Mammary epithelial cell (primary cell): Measurements from ENCODE around the gene CRYZL1.

ENCODE experiments used
- CTCF ChIP-seq, 2 donors: IDR thresholded peaks in 1 of 2; conservative IDR thresholded peaks in 1 of 2; 2 replicates each; pipeline ENCODE4 v1.5.1; 2011 to 2012; ENCODE audit warnings: inconsistent platforms in 2 of 2, low read length in 2 of 2, mild to moderate bottlenecking in 2 of 2, control low read depth in 1 of 2, low read depth in 1 of 2; ENCODE audit not compliant: insufficient read depth in 1 of 2; ENCODE audit errors: extremely low read depth in 1 of 2
- EZH2 ChIP-seq: IDR thresholded peaks from 2 replicates; pipeline ENCODE4 v1.6.1; 2012; ENCODE audit warnings: low read length, inconsistent platforms, borderline replicate concordance

GRCh38 chr21:33560965-33561364 is 80.6 kb downstream of the CRYZL1 start:
- TF ChIP-seq CTCF (conservative IDR thresholded peaks at IDR 0.05 in 1 of 2, IDR thresholded peaks at IDR 0.05 in 1 of 2; ENCODE audit: extremely low read depth in 1 of 2, insufficient read depth in 1 of 2, low read depth in 1 of 2, low read length in 2 of 2), result no peak
- no peak for TF ChIP-seq EZH2
